SJSA1 (cell line): Measurements from ENCODE around the gene IL17REL. TPM values are rescaled to one million over a fixed set of nuclear protein-coding genes. Genes with fewer than 3 reads are reported as not detected.

Source experiments
- DNase-seq, 2 experiments: peaks; one replicate each; pipeline ENCODE4 v3.0.0-alpha.2; 2015 to 2020; ENCODE audit warnings: low spot score in 2 of 2, low read depth in 1 of 2
- H3K27ac ChIP-seq: fragments of 250-450 bp; sonication (Bioruptor Pico); 2 replicates; pipeline ENCODE4 v1.5.1; 2020; ENCODE audit warnings: mild to moderate bottlenecking, moderate library complexity
- H3K27me3 ChIP-seq: fragments of 250-450 bp; sonication (Bioruptor Pico); replicated peaks from 2 replicates; pipeline ENCODE4 v1.5.1; 2020; ENCODE audit warnings: mild to moderate bottlenecking, moderate library complexity
- H3K36me3 ChIP-seq: fragments of 250-450 bp; sonication (Bioruptor Pico); 2 replicates; pipeline ENCODE4 v1.5.1; 2020; ENCODE audit warnings: mild to moderate bottlenecking
- H3K4me1 ChIP-seq: fragments of 250-450 bp; sonication (Bioruptor Pico); replicated peaks from 2 replicates; pipeline ENCODE4 v1.6.1; 2021; ENCODE audit warnings: mild to moderate bottlenecking
- H3K4me3 ChIP-seq: fragments of 250-450 bp; sonication (Bioruptor Pico); 2 replicates; pipeline ENCODE4 v1.5.1; 2020; ENCODE audit warnings: mild to moderate bottlenecking
- H3K9me3 ChIP-seq: fragments of 250-450 bp; sonication (Bioruptor Pico); replicated peaks from 2 replicates; pipeline ENCODE4 v1.5.1; 2020; ENCODE audit warnings: mild to moderate bottlenecking
- total RNA-seq: library from RNA; depleted of rRNA; stranded (reverse); fragments of >200 nt; shearing (Covaris generic); gene quantifications from 2 replicates; pipeline ENCODE4 v1.2.3, GENCODE V29; 2014; rRNA removed

The IL17REL gene
- not detected in 2 replicates for total RNA-seq

- no peaks in the 10 kb centered on the region for H3K9me3 ChIP-seq
- no peak within 1 kb of the TSS for H3K4me3 ChIP-seq
- no peaks in the 10 kb centered on the region for H3K4me1 ChIP-seq
- no peak for DNase-seq
- no peak within 1 kb of the TSS for H3K27ac ChIP-seq
- H3K27me3 ChIP-seq = peaks cover 61% of the 10 kb centered on the region
- H3K36me3 ChIP-seq = no peaks in the 10 kb centered on the region
Measured at GRCh38 chr22:50012211-50013181, at the start of gene IL17REL. TSS of gene IL17REL (minus strand) at chr22:50012765. CDS start at chr22:50012646, 119 bp downstream.

GRCh38 chr22:50061824-50062355 is 49.3 kb upstream of the IL17REL start:
- no peak overlapping the region for H3K4me3 ChIP-seq
- no peaks in the 10 kb centered on the region for H3K36me3 ChIP-seq
- DNase-seq = no peak
- H3K4me1 ChIP-seq = no peaks in the 10 kb centered on the region
- no peaks in the 10 kb centered on the region for H3K9me3 ChIP-seq
- no peak overlapping the region for H3K27ac ChIP-seq
- H3K27me3 ChIP-seq = peaks cover 13% of the 10 kb centered on the region; the same call in 1 of the 2 replicates

GRCh38 chr22:50061141-50061823 is 48.7 kb upstream of the IL17REL start:
- Histone ChIP-seq H3K27ac (no peak overlapping the region), H3K36me3 (no peaks in the 10 kb centered on the region), H3K4me1 (no peaks in the 10 kb centered on the region), H3K27me3 (peaks cover 13% of the 10 kb centered on the region; the same call in 1 of the 2 replicates), H3K9me3 (no peaks in the 10 kb centered on the region), H3K4me3 (no peak overlapping the region)
- no peak for DNase-seq

- no peaks in the 10 kb centered on the region for H3K4me1 ChIP-seq
- DNase-seq = no peak
- no peaks in the 10 kb centered on the region for H3K9me3 ChIP-seq
- H3K36me3 ChIP-seq = no peaks in the 10 kb centered on the region
- H3K4me3 ChIP-seq = no peak overlapping the region
- H3K27ac ChIP-seq = no peak overlapping the region
- H3K27me3 ChIP-seq = peaks cover 13% of the 10 kb centered on the region; the same call in 1 of the 2 replicates
Measured at GRCh38 chr22:50060441-50061140, 48.0 kb upstream of the IL17REL start.

DNA sequence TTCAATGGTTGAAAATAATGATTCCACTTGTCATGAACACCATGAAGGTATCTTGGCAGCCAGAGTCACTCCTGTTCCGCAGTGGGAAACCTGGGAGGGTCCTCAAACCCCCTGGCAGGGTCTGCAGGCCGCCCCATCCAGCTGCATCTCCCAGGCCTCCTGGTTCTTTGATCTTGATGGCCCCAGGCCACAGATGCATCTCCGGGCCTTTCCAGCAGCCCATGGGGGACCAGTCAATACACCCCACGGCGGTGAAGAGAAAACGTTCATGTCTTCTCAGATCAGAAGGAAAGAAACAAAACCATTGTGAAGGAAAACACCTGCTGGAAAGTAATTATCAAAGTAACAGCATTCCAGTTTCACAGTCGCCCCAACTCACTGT is 47.3 kb upstream of the IL17REL start:
- no peak overlapping the region for H3K27ac ChIP-seq
- H3K4me1 ChIP-seq = no peaks in the 10 kb centered on the region
- no peaks in the 10 kb centered on the region for H3K36me3 ChIP-seq
- no peak overlapping the region for H3K4me3 ChIP-seq
- H3K27me3 ChIP-seq = peaks cover 13% of the 10 kb centered on the region; the same call in 1 of the 2 replicates
- DNase-seq = no peak
- no peaks in the 10 kb centered on the region for H3K9me3 ChIP-seq

GRCh38 chr22:50058906-50059880 is 46.6 kb upstream of the IL17REL start:
- peaks cover 13% of the 10 kb centered on the region; the same call in 1 of the 2 replicates for H3K27me3 ChIP-seq
- no peak overlapping the region for H3K4me3 ChIP-seq
- DNase-seq = no peak
- H3K9me3 ChIP-seq = no peaks in the 10 kb centered on the region
- H3K36me3 ChIP-seq = no peaks in the 10 kb centered on the region
- H3K27ac ChIP-seq = no peak overlapping the region
- H3K4me1 ChIP-seq = no peaks in the 10 kb centered on the region

- no peak for DNase-seq
- H3K27me3 ChIP-seq = peaks cover 13% of the 10 kb centered on the region; the same call in 1 of the 2 replicates
- H3K36me3 ChIP-seq = no peaks in the 10 kb centered on the region
- no peaks in the 10 kb centered on the region for H3K4me1 ChIP-seq
- H3K27ac ChIP-seq = no peak within 1 kb of the TSS
- no peak within 1 kb of the TSS for H3K4me3 ChIP-seq
- H3K9me3 ChIP-seq = no peaks in the 10 kb centered on the region
Measured at GRCh38 chr22:50058061-50058905, 45.7 kb upstream of the IL17REL start, which contains the start of gene TTLL8. TSS of gene TTLL8 (minus strand) at chr22:50058298.

DNA sequence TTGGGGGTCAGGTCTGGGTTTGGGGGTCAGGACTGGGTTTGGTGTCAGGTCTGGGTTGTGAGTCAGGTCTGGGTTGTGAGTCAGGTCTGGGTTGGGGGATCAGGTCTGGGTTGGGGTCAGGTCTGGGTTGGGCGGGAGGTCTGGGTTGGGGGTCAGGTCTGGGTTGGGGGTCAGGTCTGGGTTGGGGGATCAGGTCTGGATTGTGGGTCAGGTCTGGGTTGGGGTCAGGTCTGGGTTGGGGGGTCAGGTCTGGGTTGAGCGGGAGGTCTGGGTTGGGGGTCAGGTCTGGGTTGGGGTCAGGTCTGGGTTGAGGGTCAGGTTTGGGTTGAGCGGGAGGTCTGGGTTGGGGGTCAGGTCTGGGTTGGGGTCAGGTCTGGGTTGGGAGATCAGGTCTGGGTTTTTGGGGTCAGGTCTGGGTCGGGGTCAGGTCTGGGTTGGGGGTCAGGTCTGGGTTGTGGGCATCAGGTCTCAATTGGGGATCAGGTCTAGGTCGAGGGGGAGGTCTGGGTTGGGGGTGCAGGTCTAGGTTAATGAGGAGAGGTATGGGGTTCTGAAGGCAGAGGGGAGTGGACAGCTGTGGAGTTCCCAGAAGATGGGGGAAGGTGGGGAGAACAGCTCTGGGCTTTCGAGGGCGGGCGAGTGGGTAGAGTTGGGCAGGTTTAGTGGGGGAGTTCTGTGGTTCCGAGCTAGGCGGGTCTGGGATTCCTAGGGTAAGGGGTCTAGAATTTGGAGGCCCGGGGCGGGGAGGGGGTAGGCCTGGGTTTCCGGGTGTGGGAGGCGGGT is 44.9 kb upstream of the IL17REL start:
- Histone ChIP-seq H3K4me3 (no peak overlapping the region), H3K27me3 (peaks cover 13% of the 10 kb centered on the region; the same call in 1 of the 2 replicates), H3K27ac (no peak overlapping the region), H3K36me3 (no peaks in the 10 kb centered on the region), H3K4me1 (no peaks in the 10 kb centered on the region), H3K9me3 (no peaks in the 10 kb centered on the region)
- DNase-seq = no peak

DNA sequence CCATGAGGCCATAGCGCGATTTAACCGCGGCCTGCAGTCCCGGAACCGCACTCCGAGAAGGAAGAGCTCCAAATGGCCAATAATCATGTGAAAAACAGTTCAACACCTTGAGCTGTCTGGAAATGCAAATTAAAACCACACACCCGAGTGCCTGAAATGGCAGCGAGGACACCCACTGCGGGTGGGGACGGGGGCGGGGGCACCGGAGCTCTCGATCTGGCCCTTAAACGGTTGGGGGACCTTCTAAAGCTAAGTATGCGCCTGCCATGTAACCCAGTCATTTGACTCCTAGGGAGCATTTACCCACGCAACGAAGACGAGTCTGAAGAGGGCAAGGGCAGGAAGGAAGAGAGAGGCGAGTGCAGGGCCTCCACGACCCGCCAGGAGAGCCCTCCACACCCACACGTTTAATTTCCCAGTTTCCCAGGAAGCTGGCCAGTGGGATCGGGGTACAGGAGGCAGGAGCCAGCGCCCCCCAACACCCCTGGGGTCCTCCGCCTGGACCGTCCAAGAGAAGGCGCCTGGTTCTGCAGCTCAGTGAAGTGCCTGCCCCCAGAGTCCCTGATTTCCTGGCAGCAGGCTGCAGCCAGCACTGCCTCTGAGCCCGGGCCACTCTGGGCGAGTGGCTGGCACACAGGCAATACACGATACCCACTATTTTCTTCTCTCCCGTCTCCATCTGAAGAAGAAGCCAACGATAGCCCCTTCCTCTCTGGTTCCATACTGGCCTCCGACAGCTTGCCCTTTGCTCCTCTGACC is 43.8 kb upstream of the IL17REL start:
- no peaks in the 10 kb centered on the region for H3K36me3 ChIP-seq
- no peak for DNase-seq
- no peak overlapping the region for H3K27ac ChIP-seq
- peaks cover 18% of the 10 kb centered on the region; the same call in 1 of the 2 replicates for H3K27me3 ChIP-seq
- no peaks in the 10 kb centered on the region for H3K9me3 ChIP-seq
- no peaks in the 10 kb centered on the region for H3K4me1 ChIP-seq
- H3K4me3 ChIP-seq = no peak overlapping the region

DNA sequence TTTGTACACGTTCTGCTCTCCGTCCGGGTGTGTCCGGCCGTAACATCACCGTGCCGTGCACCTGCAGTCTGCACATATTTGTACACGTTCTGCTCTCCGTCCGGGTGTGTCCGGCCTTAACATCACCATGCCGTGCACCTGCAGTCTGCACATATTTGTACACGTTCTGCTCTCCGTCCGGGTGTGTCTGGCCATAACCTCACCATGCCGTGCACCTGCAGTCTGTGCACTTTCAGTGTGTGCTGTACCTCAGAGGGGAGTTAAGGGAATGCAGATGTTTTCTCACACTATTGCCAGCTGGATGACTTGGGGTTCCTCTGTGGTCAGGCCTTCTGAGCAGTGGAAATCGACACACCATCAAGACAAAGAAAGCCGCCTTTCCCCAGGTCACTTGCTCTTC is 41.3 kb upstream of the IL17REL start:
- Histone ChIP-seq H3K9me3 (no peaks in the 10 kb centered on the region), H3K36me3 (no peaks in the 10 kb centered on the region), H3K27me3 (peaks cover 9% of the 10 kb centered on the region; the same call in 1 of the 2 replicates), H3K4me1 (no peaks in the 10 kb centered on the region), H3K27ac (no peak overlapping the region), H3K4me3 (no peak overlapping the region)
- DNase-seq = no peak

DNA sequence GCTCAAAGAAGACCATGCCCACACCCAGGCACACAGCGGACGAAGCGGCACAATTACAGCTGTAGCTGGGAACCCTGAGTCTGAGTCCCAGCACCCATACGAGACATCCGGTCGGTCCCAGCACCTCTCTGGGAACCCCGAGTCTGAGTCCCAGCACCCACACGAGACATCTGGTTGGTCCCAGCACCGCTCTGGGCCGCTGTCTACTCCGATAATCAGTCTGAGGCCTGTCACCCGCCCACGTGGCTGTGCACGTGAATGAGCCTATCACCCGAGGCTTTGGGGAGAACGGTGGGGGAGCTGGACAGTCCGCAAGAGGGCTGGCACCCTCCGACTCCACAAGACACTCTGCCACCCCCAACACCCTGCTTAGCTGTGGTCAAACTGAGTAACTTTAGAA is 39.4 kb upstream of the IL17REL start:
- DNase-seq = no peak
- no peak overlapping the region for H3K27ac ChIP-seq

More for the DNA sequence above, 39.4 kb upstream of the IL17REL start:
- Histone ChIP-seq H3K27me3 (peaks cover 6% of the 10 kb centered on the region; the same call in 1 of the 2 replicates), H3K36me3 (no peaks in the 10 kb centered on the region), H3K4me3 (no peak overlapping the region), H3K9me3 (no peaks in the 10 kb centered on the region), H3K4me1 (no peaks in the 10 kb centered on the region)
